Amniotic epithelial cell (primary cell): ENCODE data around the gene UGT1A9.
"Not testable (repeated sequence)": the region's sequence is repeated elsewhere in the genome, so short reads cannot be mapped to it uniquely, and the experiment has no call there.

Experiments
- DNase-seq: peaks from one replicate; pipeline ENCODE4 v3.0.0-alpha.2; 2010; ENCODE audit warnings: low read depth

The UGT1A9 gene

GRCh38 chr2:233671290-233672161 is at the start of gene UGT1A9:
TSS of gene UGT1A9 (plus strand) at chr2:233671898. CDS start at chr2:233671935, 37 bp downstream.
- no peak for DNase-seq

GRCh38 chr2:233627331-233628025 is 44.2 kb upstream of the UGT1A9 start:
- DNase-seq: no peak

- not testable (repeated sequence) for DNase-seq
Observed at GRCh38 chr2:233636306-233636705, 35.4 kb upstream of the UGT1A9 start, which contains the start of gene UGT1A10. TSS of gene UGT1A10 (plus strand) at chr2:233636448. CDS start at chr2:233636523, 75 bp downstream.

GRCh38 chr2:233638836-233639235 is 32.9 kb upstream of the UGT1A9 start:
- DNase-seq: no peak

- DNase-seq: no peak
Observed at GRCh38 chr2:233639860-233640259, 31.8 kb upstream of the UGT1A9 start.

GRCh38 chr2:233643128-233643527 is 28.6 kb upstream of the UGT1A9 start:
- DNase-seq: peak; percentile 12

- DNase-seq: not testable (repeated sequence)
Observed at GRCh38 chr2:233646033-233646432, 25.7 kb upstream of the UGT1A9 start.

GRCh38 chr2:233650981-233651380 is 20.7 kb upstream of the UGT1A9 start:
- DNase-seq: no peak

- DNase-seq: no peak
Observed at GRCh38 chr2:233651430-233651829, 20.3 kb upstream of the UGT1A9 start.

- no peak for DNase-seq
Observed at GRCh38 chr2:233654501-233654900, 17.2 kb upstream of the UGT1A9 start.

GRCh38 chr2:233655043-233655442 is 16.7 kb upstream of the UGT1A9 start:
- DNase-seq: no peak

- not testable (repeated sequence) for DNase-seq
Observed at GRCh38 chr2:233655943-233656342, 15.8 kb upstream of the UGT1A9 start.

GRCh38 chr2:233656443-233656842 is 15.3 kb upstream of the UGT1A9 start:
- no peak for DNase-seq

- DNase-seq: no peak
Observed at GRCh38 chr2:233658610-233659009, 13.1 kb upstream of the UGT1A9 start.

- DNase-seq: no peak
Observed at GRCh38 chr2:233663911-233664310, 7.8 kb upstream of the UGT1A9 start.

GRCh38 chr2:233668605-233669260 is 3.0 kb upstream of the UGT1A9 start:
- no peak for DNase-seq

GRCh38 chr2:233672886-233673285 is 1.2 kb downstream of the UGT1A9 start:
- DNase-seq: no peak

- DNase-seq: no peak
Observed at GRCh38 chr2:233673896-233674295, 2.2 kb downstream of the UGT1A9 start.

- DNase-seq: no peak
Observed at GRCh38 chr2:233674314-233674713, 2.6 kb downstream of the UGT1A9 start.

GRCh38 chr2:233674995-233675394 is 3.3 kb downstream of the UGT1A9 start:
- DNase-seq: no peak

- no peak for DNase-seq
Observed at GRCh38 chr2:233676046-233676445, 4.3 kb downstream of the UGT1A9 start.

- DNase-seq: no peak
Observed at GRCh38 chr2:233679196-233679595, 7.5 kb downstream of the UGT1A9 start.
